Heart left ventricle (tissue), 13 donors: ENCODE results near the gene GOLGA6L9.
"Not testable (repeated sequence)": the region's sequence is repeated elsewhere in the genome, so short reads cannot be mapped to it uniquely, and the experiment has no call there.

Source experiments
- POLR2A ChIP-seq, 2 donors: fragments of 450-650 bp; IDR thresholded peaks; one replicate each; pipeline ENCODE4 v1.6.1; 2017; ENCODE audit warnings: antibody characterized with exemption in 2 of 2, mild to moderate bottlenecking in 2 of 2, moderate library complexity in 2 of 2
- TF ChIP-seq, protein P1 (sequence below), 12 donors: fragments of 200-600 bp; sonication (generic) in 4 of 12; IDR thresholded peaks; one replicate each; pipeline versions ENCODE4 v1.5.0 to v1.8.0; 2018 to 2022; ENCODE audit warnings: antibody characterized with exemption in 12 of 12, mild to moderate bottlenecking in 5 of 12
- donor health status: ischemic (EF 13 %, LVEDD 7.1; RV severe dilation, severe dysfunction).
- donor health status: DM: no; HTN: yes; CAD: no.
- donor health status: DM: no; HTN: no; CAD: no.
- donor health status: ischemic (EF 25% LVEDD 6.9; RV normal size, moderate dysfunction).
- donor health status: ischemic (EF 25% LVEDD 5.7; RV mildly dilated, moderate dysfunction).
- donor health status: ischemic (EF 35%, LVEDD 5.7; RV mildly dilated, moderate dysfunction).
- donor health status: nonischemic (EF 11% LVEDD 7.7; RV severe dilation, severe dysfunction).
- donor health status: DM: yes; HTN: yes; CAD: no.
- donor health status: PGD.
- donor health status: ischemic (EF 29% LVEDD 5.4; RV normal size, mild dysfunction).
- donor health status: nonischemic (EF 23%, LVEDD 6.1; RV moderate dilation, normal function).

- not testable (repeated sequence) for TF ChIP-seq POLR2A (IDR thresholded peaks at IDR 0.05)
- TF ChIP-seq, protein P1, sequence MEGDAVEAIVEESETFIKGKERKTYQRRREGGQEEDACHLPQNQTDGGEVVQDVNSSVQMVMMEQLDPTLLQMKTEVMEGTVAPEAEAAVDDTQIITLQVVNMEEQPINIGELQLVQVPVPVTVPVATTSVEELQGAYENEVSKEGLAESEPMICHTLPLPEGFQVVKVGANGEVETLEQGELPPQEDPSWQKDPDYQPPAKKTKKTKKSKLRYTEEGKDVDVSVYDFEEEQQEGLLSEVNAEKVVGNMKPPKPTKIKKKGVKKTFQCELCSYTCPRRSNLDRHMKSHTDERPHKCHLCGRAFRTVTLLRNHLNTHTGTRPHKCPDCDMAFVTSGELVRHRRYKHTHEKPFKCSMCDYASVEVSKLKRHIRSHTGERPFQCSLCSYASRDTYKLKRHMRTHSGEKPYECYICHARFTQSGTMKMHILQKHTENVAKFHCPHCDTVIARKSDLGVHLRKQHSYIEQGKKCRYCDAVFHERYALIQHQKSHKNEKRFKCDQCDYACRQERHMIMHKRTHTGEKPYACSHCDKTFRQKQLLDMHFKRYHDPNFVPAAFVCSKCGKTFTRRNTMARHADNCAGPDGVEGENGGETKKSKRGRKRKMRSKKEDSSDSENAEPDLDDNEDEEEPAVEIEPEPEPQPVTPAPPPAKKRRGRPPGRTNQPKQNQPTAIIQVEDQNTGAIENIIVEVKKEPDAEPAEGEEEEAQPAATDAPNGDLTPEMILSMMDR (IDR thresholded peaks at IDR 0.05) = not testable (repeated sequence)
These were observed 39.8 kb downstream of the GOLGA6L9 start for GRCh38 chr15:82469381-82469780.
